Measurements from ENCODE around the gene APBB1IP. TPM values are rescaled to one million over a fixed set of nuclear protein-coding genes. Genes with fewer than 3 reads are reported as not detected.

The APBB1IP gene
- polyA plus RNA-seq, 3 donors, result 24.6 to 78.7 (median 45.4) TPM

DNA sequence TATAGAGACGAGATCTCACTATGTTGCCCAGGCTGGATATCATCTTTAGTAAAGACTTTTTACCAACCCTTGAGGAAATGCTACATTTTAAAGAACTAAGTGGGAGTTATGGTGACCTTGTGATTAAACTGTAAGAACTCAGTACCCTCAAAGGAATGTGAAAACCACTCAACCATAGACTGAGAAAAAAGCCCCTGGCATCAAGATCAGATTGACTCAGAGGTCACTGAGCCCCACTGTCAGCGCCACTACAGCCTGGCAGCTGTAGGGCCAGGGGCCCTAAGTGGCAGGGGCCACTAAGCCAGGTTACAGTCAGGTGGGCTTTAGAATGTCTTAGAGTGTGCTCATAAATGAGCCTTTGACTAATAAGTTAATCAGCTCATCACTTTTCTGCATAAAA is 55.9 kb downstream of the APBB1IP start:
- H2AFZ ChIP-seq (ENCODE audit: insufficient read depth, low read depth, low read length, poor library complexity, severe bottlenecking), result no peak overlapping the region
- H3K36me3 Mint-ChIP-seq, result peaks cover 61 to 73% of the 10 kb centered on the region in 2 donors
- peaks cover 0 to 4% (median 0%) of the 10 kb centered on the region in 7 donors for H3K9me3 Mint-ChIP-seq
- H3K27ac ChIP-seq (ENCODE audit: low read depth in 1 of 2, low read length in 2 of 2), result peak overlapping the region in 1 of 2 donors; percentile 33
- H3K27me3 Mint-ChIP-seq (ENCODE audit: low read depth in 3 of 3), result no peaks in the 10 kb centered on the region
- H3K4me3 Mint-ChIP-seq, result no peak overlapping the region
- WGBS (ENCODE audit: insufficient coverage), result no CpG with 5 or more reads among the region's 2 CpGs
- intact Hi-C loops (cut with micrococcal nuclease), result loop anchor here in 1 of 2 donors (5.0 kb wide), 1 partner anchor 57 kb away; the partner anchor contains the start of gene APBB1IP
- peaks cover 67% of the 10 kb centered on the region for H4K20me1 ChIP-seq (ENCODE audit: insufficient read depth, low read length)
- no peak overlapping the region for H3K4me3 ChIP-seq (replicated peaks in 1 of 3; ENCODE audit: low read depth in 2 of 3, low read length in 3 of 3)
- no peak overlapping the region for H3K9ac ChIP-seq (ENCODE audit: insufficient read depth, low read length, poor library complexity, severe bottlenecking)
- peaks cover 35% of the 10 kb centered on the region for H3K4me1 Mint-ChIP-seq
- peaks cover 55 to 68% of the 10 kb centered on the region in 2 donors for H3K36me3 ChIP-seq (replicated peaks in 1 of 2; ENCODE audit: control insufficient read depth in 1 of 2, insufficient read depth in 2 of 2, low read length in 2 of 2)
- DNase-seq, result no peak
- no peaks in the 10 kb centered on the region for H3K27me3 ChIP-seq (ENCODE audit: control insufficient read depth in 2 of 2, insufficient read depth in 2 of 2, low read length in 2 of 2)
- H3K79me2 ChIP-seq (ENCODE audit: insufficient read depth, low read length), result peaks cover 90% of the 10 kb centered on the region
- TF ChIP-seq, protein P1, sequence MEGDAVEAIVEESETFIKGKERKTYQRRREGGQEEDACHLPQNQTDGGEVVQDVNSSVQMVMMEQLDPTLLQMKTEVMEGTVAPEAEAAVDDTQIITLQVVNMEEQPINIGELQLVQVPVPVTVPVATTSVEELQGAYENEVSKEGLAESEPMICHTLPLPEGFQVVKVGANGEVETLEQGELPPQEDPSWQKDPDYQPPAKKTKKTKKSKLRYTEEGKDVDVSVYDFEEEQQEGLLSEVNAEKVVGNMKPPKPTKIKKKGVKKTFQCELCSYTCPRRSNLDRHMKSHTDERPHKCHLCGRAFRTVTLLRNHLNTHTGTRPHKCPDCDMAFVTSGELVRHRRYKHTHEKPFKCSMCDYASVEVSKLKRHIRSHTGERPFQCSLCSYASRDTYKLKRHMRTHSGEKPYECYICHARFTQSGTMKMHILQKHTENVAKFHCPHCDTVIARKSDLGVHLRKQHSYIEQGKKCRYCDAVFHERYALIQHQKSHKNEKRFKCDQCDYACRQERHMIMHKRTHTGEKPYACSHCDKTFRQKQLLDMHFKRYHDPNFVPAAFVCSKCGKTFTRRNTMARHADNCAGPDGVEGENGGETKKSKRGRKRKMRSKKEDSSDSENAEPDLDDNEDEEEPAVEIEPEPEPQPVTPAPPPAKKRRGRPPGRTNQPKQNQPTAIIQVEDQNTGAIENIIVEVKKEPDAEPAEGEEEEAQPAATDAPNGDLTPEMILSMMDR (IDR thresholded peaks at IDR 0.05), result no peak
- no peaks in the 10 kb centered on the region for H3K9me3 ChIP-seq (replicated peaks in 1 of 2; ENCODE audit: control insufficient read depth in 1 of 2, insufficient read depth in 1 of 2, low read length in 2 of 2)
- H3K4me1 ChIP-seq (ENCODE audit: control insufficient read depth in 1 of 2, insufficient read depth in 2 of 2, low read length in 2 of 2), result peaks cover 32 to 37% of the 10 kb centered on the region in 2 donors
- H3K4me2 ChIP-seq (replicated peaks; ENCODE audit: extremely low read depth, low read length, poor library complexity, severe bottlenecking), result no peak overlapping the region
- peak overlapping the region in 3 of 7 donors; percentile 38 to 54 (median 53) for H3K27ac Mint-ChIP-seq

DNA sequence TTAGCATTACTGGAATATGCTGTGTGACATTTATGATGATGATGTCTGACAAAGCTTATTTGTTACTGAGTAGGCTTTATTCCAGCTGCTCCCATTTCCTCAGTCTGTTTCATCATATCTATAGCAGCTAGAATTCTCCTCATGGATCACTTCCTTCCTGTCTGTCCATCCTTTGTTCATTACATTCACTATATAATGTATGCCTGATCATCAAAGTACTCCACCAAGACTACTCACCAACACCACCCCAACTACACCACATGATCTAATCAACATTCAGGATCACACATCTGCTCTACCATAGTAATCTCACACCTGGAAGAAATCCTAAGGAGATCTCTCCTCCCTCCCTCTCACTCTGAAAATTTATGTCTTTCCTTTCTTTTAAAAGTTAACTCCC is 61.3 kb downstream of the APBB1IP start:
- Histone ChIP-seq H3K27ac (ENCODE audit: low read depth in 1 of 2, low read length in 2 of 2) (peak overlapping the region in 1 of 2 donors; percentile 66), H3K4me3 (replicated peaks in 1 of 3; ENCODE audit: low read depth in 2 of 3, low read length in 3 of 3) (no peak overlapping the region), H4K20me1 (ENCODE audit: insufficient read depth, low read length) (peaks cover 68% of the 10 kb centered on the region), H3K4me1 (ENCODE audit: control insufficient read depth in 1 of 2, insufficient read depth in 2 of 2, low read length in 2 of 2) (peaks cover 7 to 20% of the 10 kb centered on the region in 2 donors), H3K9ac (ENCODE audit: insufficient read depth, low read length, poor library complexity, severe bottlenecking) (no peak overlapping the region), H3K27me3 (ENCODE audit: control insufficient read depth in 2 of 2, insufficient read depth in 2 of 2, low read length in 2 of 2) (no peaks in the 10 kb centered on the region), H3K36me3 (replicated peaks in 1 of 2; ENCODE audit: control insufficient read depth in 1 of 2, insufficient read depth in 2 of 2, low read length in 2 of 2) (peaks cover 68 to 94% of the 10 kb centered on the region in 2 donors), H3K4me2 (replicated peaks; ENCODE audit: extremely low read depth, low read length, poor library complexity, severe bottlenecking) (no peak overlapping the region), H3K9me3 (replicated peaks in 1 of 2; ENCODE audit: control insufficient read depth in 1 of 2, insufficient read depth in 1 of 2, low read length in 2 of 2) (no peaks in the 10 kb centered on the region), H2AFZ (ENCODE audit: insufficient read depth, low read depth, low read length, poor library complexity, severe bottlenecking) (no peak overlapping the region), H3K79me2 (ENCODE audit: insufficient read depth, low read length) (peaks cover 82% of the 10 kb centered on the region)
- DNase-seq, result no peak
- Mint-ChIP-seq H3K4me3 (no peak overlapping the region), H3K27ac (peak overlapping the region in 3 of 7 donors; percentile 7 to 73 (median 33)), H3K9me3 (peaks cover 0 to 2% (median 0%) of the 10 kb centered on the region in 7 donors), H3K36me3 (peaks cover 75 to 85% of the 10 kb centered on the region in 2 donors), H3K27me3 (ENCODE audit: low read depth in 3 of 3) (no peaks in the 10 kb centered on the region), H3K4me1 (peaks cover 18% of the 10 kb centered on the region)
- intact Hi-C loops (cut with micrococcal nuclease), result no loop called here
- TF ChIP-seq, protein P1 (IDR thresholded peaks at IDR 0.05), result no peak

All from CD14-positive monocyte (primary cell).